Measurements from ENCODE around the gene LHX5. TPM values are rescaled to one million over a fixed set of nuclear protein-coding genes. Genes with fewer than 3 reads are reported as not detected.

Gene LHX5
- total RNA-seq, 1 donor from 2014 or later: not detected

DNA sequence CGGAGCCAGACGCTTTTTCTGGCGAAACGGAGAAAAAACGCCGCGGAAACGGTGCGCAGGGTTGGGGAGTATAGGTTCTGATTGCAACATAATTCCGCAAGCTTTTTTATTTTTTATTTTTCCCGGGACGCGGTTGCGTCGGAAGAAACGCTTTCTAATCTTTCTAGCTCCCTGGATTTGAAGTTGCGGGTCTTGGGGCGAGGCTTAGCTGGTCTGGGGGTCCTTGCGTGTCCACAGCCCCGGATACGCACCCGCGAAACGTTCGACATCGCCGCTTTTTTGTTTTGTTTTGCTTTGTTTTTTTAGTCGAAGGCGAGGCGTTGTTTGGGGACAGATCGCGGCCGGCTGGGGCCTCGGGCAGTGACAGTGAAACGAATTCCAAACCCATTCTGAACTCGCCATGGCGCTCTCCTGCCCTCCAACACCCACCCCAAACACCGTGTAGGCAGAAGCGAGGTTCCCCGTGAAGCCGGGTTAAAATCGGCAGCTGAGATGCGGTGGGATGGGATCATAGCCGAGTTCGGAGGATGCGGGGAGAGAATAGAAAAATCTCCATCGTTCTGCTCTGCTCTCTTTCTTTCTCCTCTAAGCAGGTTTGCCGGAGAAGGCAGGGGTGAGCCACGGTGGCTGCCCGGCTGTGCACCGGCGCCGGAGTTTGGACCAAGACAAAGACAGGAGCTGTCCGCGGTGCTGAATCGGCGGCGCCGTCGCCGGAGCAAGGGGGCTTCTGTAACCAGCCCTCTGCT is 8.1 kb upstream of the LHX5 start:
- intact Hi-C loops (cut with DNase I): no loop called here
- DNase-seq (ENCODE audit: low spot score) (no peak), ATAC-seq (no peak)

DNA sequence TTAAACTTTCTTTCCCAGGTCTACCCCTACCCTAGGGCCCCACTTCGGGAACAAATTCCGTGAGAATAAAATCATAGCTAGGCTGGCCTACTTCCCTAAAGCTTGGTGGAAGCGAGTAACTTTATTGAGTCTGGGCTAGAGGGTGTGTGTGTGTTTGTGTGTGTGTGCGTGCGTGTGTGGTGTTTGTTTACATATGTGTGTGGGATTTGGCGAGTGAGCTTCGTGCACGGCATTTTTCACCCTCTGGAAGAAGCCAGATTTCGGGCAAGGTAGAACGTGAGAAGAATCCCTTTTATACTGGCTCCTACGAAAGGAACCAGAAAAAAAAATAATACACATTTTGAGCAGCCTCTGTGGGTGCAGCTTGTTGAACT is 7.5 kb upstream of the LHX5 start:
- intact Hi-C loops (cut with DNase I): no loop called here
- DNase-seq (ENCODE audit: low spot score) (no peak), ATAC-seq (no peak)

DNA sequence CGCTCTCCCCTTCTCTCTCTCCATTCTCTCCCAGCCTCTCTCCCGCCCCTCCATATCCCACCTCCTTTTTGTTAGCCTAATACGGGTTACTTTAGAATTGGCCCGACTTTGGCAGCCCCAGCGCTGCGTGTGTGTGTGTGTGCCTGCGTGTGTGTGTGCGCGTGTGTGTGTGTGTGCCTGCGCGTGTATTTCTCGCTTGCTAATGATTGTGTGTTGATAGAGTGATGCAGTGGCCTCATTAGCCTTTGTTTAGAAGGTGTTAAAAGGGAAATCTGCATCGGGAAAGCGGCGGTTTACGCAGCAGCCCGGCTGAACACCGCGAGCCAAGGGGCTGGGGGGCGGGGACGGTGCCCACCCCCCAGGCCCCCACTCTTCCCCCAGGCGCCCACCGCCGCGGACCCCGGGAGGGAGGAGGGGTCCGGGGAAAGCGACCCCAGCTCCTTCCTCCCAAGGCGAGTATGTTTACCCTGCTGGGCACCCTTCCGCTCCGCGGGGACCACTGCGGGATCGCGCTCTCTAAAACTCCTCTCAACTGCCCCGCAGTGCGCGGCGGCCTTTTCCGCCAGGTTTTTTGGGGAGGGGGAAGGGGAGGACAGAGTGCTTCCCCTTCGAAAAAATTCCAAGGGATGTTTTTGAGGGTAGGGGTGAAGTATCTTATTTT is 6.8 kb upstream of the LHX5 start:
- ATAC-seq (no peak), DNase-seq (ENCODE audit: low spot score) (no peak)
- intact Hi-C loops (cut with DNase I): no loop called here

GRCh38 chr12:113477842-113478215 is 6.2 kb upstream of the LHX5 start:
- ATAC-seq (no peak), DNase-seq (ENCODE audit: low spot score) (no peak)
- intact Hi-C loops (cut with DNase I): no loop called here

DNA sequence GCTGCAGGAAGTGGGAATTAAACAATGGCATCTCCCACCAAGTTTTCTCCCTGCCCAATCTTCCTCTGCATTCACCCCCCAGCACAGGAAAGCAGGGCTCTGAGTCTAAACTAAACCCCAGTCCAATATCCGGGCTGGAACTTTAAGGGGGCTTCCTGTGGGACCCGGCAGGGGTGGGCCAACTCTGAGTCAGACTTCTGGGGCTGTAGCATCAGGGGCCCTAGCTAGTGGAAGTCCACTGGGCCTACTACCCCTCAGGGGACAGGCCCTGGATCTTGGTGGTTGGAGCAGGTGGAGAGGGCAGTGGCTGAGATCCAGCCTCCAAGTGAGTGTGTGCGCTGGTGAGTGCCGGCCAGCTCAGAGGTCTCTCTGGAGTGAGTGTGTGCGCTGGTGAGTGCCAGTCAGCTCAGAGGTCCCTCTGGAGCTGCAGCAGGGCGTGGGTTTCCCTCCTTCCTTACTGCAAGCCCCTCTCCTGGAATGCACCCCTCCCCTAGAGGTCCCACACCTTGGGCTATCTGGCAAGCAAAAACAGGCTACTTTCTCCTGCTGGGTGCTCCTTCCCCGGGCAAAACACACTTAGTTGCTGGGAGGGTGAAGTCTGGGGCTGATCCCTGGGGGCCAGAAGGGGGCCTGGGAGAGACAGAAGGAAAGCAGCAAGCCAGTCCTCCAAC is 5.6 kb upstream of the LHX5 start:
- ATAC-seq: no peak
- intact Hi-C loops (cut with DNase I): no loop called here
- DNase-seq (ENCODE audit: low spot score): no peak

- DNase-seq (ENCODE audit: low spot score) (no peak), ATAC-seq (no peak)
- intact Hi-C loops (cut with DNase I): no loop called here
Measured at GRCh38 chr12:113476176-113476986, 4.7 kb upstream of the LHX5 start.

DNA sequence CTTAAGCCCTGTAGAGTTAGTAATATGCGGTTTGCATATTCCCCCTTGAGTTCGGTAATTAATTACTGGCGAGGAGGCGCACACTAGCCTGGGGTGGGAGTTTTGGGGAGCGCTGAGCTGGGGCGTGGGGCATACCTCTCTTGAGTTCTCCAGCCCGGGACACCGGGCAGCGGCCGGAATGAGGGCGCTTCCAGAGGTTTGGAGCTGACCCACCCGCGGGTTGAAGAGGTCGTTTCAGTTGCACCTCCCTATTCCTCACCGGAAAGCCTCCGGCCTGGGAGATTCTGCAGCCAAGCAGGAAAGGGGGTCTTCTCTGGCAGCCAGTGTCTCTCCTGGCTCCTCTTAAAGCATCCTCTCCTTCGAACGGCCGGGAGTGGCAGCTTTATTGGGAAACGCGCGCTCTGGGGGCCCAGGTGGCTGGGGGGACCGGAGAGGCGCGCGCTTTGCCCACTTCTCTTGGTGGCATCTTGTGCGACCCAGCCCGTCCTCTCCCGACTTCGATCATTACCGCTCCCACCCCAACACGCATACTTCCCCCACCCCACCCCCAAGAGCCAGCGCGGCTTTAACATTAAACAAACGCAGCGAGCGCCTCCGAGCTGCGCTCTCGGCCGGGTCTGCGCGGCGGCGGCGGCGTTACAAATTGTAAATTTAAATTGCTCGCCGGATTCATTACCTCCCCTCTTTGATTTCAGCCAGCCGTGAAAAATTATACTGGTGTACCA is 3.9 kb upstream of the LHX5 start:
- intact Hi-C loops (cut with DNase I): no loop called here
- no peak for DNase-seq (ENCODE audit: low spot score)
- no peak for ATAC-seq

GRCh38 chr12:113474635-113475436 is 3.2 kb upstream of the LHX5 start:
- DNase-seq (ENCODE audit: low spot score) (no peak), ATAC-seq (no peak)
- intact Hi-C loops (cut with DNase I): no loop called here

DNA sequence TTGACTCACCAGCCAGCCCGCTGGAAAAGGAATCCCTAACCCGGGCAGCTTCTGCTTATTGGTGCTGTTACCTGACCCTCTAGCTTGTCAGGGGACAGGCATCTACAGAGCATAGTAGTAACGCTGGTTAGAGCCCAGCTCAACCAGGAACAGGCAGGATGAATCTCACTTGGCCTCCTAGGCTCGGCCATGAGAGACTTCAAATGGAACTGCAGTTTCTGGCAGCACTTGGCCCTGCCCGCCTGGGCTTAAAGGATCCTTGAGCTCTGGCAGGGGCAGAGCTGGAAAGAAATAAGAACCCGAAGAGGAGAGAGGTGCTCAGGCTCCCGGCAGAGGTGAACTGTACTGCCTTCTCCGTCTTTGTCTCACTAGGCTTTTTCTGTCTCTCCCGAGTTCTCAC is 2.3 kb upstream of the LHX5 start:
- no peak for DNase-seq (ENCODE audit: low spot score)
- ATAC-seq: no peak
- intact Hi-C loops (cut with DNase I): no loop called here

DNA sequence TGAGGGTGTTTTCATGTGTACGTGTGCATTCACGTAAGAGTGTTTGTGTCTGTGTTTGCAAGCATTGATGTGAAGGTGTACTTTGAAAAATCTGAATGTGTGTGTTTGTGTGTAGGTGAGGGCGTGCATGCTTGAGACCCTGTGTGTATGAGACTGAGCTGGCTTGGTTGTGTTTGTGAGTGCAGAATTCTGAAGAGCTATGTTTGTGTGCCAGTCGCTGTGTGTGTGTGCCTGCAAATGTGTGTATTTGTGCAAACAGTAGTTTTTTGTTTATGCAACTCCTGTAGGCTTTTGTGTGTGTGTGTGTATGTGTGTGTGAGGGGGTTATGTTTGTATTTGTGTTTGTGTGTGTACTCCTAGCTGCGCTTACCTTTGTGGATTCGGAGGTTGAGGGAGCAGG is 1.7 kb upstream of the LHX5 start:
- DNase-seq (ENCODE audit: low spot score) (no peak), ATAC-seq (no peak)
- intact Hi-C loops (cut with DNase I): no loop called here

- ATAC-seq (no peak), DNase-seq (ENCODE audit: low spot score) (no peak)
- intact Hi-C loops (cut with DNase I): no loop called here
Measured at GRCh38 chr12:113472191-113473121, 785 bp upstream of the LHX5 start.

DNA sequence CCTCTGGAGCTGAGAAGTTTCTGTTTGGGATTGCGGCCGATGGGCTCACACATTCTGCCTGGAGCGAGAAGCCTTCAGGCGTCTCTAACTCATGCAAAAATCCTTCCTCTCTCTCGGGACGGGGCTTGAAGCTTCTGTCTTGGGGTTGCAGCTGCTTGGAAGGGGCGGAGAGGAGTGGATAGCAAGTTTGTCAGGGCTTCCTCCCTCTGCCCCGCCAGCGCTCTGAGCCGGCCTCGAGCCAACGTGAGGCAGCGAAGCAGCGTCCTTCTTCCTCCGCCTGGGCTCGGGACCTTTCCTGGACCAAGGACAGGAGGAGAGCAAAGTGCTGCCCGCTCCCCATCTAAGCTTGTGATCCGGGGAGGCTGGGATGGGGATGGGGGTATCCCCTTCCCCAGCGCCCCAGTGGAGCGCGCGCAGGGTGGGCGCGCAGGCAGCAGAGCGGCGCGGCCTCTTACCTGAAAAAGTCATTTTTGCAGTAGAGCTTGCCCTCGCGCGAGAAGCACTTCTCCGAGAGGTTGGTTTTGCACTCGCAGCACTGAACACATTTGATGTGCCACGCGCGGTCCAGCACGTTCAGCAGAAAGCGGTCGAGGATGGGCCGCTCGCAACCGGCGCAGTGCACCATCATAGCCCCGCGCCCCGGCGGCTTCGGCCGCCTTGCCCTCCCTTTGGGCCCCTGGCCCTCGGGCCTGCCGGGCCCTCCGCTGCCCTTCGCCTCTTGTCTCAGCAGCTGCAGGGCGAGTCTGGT is 626 bp downstream of the LHX5 start:
- ATAC-seq: no peak
- intact Hi-C loops (cut with DNase I): no loop called here
- no peak for DNase-seq (ENCODE audit: low spot score)

DNA sequence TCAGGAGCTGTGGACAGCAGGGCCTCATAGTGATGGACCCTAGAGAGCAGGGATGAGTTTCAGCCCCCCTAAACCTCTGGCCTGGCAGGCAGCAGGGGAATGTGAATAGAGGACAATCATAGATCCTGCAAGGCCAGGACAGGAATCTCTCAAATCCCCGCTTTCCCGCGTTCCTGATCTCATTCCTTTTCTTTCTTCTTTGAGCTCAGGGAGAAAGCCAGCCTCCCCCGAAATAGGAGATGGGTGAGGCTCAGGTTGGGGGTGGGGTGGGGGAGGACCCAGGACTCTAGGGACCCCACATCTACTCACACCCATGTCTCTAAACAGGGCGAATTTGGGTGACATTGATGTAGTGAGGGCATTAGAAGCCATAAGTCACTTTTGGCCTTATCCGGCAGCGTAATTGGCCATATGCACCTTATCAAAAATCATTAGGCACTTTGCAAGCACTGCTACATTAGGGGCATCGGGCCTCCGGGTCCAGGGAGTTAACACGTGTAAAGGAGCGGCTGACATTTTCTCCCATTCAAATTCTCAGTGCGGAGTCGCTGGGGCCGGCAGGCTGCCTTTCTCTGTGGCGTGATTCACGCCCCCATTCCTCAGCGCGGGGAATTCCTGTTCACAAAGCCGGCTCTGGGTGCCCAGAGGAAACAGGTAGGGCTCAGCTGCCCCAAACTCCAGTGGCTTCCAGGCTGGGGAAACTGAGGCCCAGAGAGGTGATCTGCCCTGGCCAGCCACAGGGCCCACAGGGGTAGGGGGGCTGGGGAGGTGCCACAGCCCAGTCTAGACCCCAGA is 1.5 kb downstream of the LHX5 start:
- intact Hi-C loops (cut with DNase I): loop anchor here (10.0 kb wide), 1 partner anchor 445 kb away; no protein-coding TSS in a partner anchor
- no peak for DNase-seq (ENCODE audit: low spot score)
- ATAC-seq: no peak

GRCh38 chr12:113469224-113469948 is 2.3 kb downstream of the LHX5 start:
- no peak for ATAC-seq
- no peak for DNase-seq (ENCODE audit: low spot score)
- intact Hi-C loops (cut with DNase I): loop anchor here (10.0 kb wide), 1 partner anchor 445 kb away; no protein-coding TSS in a partner anchor
